Epithelial cell of proximal tubule (primary cell): ENCODE data around the gene STK11IP. TPM values are rescaled to one million over a fixed set of nuclear protein-coding genes. Genes with fewer than 3 reads are reported as not detected.

Experiments
- DNase-seq: peaks from one replicate; pipeline ENCODE4 v3.0.0-alpha.2; 2011; ENCODE audit warnings: low read depth
- H3K4me3 ChIP-seq: 2 replicates; pipeline ENCODE4 v1.5.1; 2011; ENCODE audit warnings: low read depth, mild to moderate bottlenecking, low read length
- total RNA-seq: library from RNA; depleted of rRNA; stranded (reverse); fragments of >200 nt; gene quantifications from 2 replicates; pipeline ENCODE4 v1.2.3, GENCODE V29; 2015
- TF ChIP-seq, protein P1 (sequence below): conservative IDR thresholded peaks from 2 replicates; pipeline ENCODE4 v1.5.1; 2012; ENCODE audit warnings: low read depth, mild to moderate bottlenecking, low read length

Gene STK11IP
- total RNA-seq, 1 donor from 2014 or later = 35.7 TPM

DNA sequence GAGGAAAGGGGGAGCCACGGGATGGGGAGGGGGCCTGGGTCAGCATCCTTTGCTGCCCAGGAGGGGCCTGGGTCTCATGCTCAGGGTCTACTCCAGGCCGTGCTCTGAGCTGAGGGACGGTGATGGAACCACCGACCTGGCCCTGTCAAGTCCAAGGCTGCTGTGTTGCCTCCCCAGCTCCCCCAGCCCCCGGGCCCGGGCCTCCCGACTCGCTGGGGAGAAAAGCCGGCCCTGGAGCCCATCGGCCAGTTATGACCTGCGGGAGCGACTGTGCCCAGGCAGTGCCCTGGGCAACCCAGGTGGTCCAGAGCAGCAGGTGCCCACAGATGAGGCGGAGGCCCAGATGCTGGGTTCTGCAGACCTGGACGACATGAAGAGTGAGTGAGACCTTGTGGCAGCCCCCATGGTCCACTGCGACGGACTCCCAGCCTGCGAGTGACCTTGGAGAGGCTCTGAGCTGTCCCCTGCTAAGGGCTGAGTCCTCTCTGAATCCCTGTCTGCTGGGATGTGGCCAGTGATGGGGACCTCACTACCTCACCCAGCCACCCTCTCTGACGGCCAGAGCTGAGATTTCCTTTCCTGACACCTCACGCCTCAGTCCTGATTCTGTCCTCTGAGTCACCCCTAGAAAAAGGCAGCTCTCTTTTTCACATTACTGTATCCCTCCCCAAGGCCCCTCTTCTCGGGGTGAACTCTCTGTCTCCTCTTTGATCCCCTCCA is 32.5 kb downstream of the STK11IP start:
- no peak overlapping the region for H3K4me3 ChIP-seq
- TF ChIP-seq, protein P1, sequence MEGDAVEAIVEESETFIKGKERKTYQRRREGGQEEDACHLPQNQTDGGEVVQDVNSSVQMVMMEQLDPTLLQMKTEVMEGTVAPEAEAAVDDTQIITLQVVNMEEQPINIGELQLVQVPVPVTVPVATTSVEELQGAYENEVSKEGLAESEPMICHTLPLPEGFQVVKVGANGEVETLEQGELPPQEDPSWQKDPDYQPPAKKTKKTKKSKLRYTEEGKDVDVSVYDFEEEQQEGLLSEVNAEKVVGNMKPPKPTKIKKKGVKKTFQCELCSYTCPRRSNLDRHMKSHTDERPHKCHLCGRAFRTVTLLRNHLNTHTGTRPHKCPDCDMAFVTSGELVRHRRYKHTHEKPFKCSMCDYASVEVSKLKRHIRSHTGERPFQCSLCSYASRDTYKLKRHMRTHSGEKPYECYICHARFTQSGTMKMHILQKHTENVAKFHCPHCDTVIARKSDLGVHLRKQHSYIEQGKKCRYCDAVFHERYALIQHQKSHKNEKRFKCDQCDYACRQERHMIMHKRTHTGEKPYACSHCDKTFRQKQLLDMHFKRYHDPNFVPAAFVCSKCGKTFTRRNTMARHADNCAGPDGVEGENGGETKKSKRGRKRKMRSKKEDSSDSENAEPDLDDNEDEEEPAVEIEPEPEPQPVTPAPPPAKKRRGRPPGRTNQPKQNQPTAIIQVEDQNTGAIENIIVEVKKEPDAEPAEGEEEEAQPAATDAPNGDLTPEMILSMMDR = no peak

DNA sequence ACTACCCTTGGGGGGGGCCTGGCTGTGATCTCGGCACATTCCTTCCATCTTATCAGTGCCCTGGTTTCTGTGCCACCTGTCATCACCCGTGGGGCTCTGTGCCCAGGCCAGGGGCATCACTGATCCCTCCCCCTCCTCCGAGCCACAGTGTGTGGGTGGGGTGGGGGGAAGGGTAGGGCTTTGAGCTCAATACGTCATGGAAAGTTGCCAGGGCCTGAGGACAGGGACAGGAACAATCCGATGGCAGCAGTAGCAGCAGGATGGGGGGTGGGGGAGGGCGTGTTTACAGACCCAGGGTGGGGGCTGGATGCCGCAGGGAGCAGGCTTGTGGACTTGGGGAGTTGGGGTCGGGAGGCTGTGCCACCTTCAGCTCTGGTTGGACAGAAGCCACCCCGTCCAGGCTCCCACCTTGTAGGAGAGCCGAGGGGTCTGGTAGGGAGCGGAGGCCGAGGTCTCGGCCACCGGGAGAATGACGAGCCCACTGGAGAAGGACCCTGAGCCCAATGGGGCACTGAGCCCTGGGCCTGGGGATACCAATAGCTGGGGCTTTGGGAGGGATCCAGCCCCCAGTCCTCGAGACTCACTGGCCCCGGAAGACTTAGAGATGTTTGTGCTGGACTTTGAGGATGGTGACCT is 33.2 kb downstream of the STK11IP start:
- no peak overlapping the region for H3K4me3 ChIP-seq
- no peak for DNase-seq
- TF ChIP-seq, protein P1 = no peak

More for the DNA sequence above, 32.5 kb downstream of the STK11IP start:
- DNase-seq = no peak

DNA sequence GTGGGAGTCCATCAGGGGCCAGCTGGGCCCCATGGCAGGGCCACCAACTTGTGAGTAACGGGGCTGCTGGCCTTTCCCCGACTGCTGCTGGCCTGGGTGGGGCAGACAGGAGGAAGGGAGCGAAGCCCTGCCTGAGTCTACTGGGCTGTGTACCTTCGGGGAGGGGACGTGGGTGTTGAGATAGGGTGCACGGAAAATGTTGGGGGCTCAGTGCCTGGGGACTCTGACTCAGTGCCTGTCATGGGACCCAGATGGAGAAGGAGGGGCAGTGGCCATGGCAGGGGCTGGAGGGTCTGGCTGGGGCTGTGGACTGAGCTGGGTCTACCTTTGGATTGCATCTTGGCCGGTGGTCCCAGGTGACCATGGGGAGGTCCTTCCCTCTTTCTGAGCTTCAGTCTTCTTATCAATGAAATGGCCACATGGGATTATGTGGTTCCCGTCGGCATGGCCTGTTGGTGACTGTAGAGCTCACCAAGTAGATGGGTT is 33.8 kb downstream of the STK11IP start:
- DNase-seq = no peak
- no peak overlapping the region for H3K4me3 ChIP-seq
- TF ChIP-seq, protein P1 = no peak

DNA sequence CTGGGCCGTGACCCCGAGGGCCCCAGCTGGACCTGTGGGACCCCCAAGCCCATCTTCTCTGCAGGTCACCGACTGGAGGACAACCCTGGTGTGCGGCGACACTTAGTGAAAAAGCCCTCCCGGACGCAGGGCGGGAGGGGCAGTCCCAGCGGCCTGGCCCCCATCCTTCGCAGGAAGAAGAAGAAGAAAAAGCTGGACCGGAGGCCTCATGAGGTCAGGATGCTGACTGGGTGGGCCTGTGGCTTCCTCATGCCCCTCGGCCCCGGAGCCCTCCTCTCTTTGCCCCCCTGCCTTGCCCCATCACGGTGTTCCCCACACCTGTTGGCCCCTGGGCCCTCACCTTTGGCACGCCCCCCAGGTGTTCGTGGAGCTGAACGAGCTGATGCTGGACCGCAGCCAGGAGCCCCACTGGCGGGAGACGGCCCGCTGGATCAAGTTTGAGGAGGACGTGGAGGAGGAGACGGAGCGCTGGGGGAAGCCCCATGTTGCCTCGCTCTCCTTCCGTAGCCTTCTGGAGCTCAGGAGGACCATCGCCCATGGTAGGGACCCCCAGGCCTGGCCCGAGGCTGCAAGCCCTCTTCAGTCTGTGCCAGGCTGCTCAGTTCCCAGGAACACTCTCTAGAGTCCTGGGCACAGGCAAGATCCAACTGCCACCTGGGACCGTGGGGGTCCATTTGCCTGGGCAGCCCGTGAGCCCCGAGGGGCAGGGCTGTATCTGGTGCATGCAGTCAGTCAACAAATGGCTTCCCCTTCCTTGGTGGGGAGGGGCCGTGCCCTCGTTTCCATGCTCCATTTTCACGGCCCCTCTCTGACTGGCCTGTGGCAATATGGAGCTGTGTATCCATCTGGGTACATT is 34.5 kb downstream of the STK11IP start:
- no peak overlapping the region for H3K4me3 ChIP-seq
- DNase-seq = no peak
- TF ChIP-seq, protein P1 = no peak

DNA sequence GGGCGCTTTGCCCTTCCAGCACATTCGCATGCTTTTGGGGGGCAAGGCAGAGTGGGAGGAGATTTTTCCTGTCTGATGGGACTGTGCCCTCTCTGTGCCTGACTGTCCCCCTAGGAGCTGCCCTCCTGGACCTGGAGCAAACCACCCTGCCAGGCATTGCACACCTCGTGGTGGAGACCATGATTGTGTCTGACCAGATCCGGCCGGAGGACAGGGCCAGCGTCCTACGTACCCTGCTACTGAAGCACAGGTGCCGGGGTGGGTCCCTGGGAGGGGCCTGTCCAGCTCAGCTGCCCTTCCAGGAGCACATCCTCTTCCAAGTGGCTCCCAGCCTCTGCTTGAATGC is 35.1 kb downstream of the STK11IP start:
- no peak overlapping the region for H3K4me3 ChIP-seq
- TF ChIP-seq, protein P1 = no peak
- DNase-seq = no peak

DNA sequence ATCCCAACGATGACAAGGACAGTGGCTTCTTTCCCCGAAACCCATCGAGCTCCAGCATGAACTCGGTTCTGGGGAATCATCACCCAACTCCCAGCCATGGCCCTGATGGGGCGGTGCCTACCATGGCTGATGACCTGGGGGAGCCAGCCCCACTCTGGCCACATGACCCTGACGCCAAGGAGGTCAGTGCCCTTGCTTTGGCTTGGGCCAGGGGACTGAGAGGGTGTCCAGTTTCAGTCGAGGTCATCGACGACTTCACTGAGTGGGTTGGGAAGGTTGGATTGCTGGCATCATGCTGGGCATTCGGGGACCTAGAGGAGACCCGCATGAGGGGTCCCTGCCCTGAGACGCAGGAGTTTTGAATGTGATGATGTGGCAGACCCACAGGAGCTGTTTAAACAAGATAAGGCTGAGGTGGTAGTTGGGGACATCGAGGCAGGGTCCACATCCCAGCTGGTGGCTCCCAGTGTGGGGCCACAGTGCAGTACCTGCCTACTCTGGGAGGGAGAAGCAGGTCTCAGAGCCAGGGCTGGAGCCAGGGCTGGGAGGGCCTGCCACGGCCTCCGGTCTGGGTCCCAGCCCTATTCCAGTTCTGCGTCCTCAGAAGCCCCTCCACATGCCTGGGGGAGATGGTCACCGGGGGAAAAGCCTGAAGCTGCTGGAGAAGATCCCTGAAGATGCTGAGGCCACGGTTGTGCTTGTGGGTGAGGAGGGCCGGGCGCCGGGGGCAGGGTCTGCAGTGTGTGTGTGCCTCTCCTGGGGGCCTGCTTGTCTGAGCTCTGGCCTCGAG is 35.8 kb downstream of the STK11IP start:
- TF ChIP-seq, protein P1 = no peak
- H3K4me3 ChIP-seq = no peak overlapping the region
- DNase-seq = no peak
